Sigmoid colon (tissue), 4 donors: ENCODE results near the gene GMIP.

Source experiments
- EP300 ChIP-seq, 4 donors: sonication (generic); formaldehyde crosslinking; IDR thresholded peaks; one replicate each; pipeline ENCODE4 v1.6.1; 2017; ENCODE audit warnings: antibody characterized with exemption in 4 of 4
- POLR2AphosphoS5 ChIP-seq, 4 donors: sonication (generic); formaldehyde crosslinking; IDR thresholded peaks; one replicate each; pipeline ENCODE4 v1.6.1; 2017; ENCODE audit warnings: antibody characterized with exemption in 4 of 4

GRCh38 chr19:19659646-19660245, 16.3 kb upstream of the GMIP start:
- TF ChIP-seq EP300 (IDR thresholded peaks at IDR 0.05): no peak
- no peak for TF ChIP-seq POLR2AphosphoS5 (IDR thresholded peaks at IDR 0.05)
